ENCODE data around the gene SEPTIN8.

The SEPTIN8 gene

GRCh38 chr5:132777209-132778069, at the start of gene SEPTIN8:
Gene SEPTIN8 (minus strand): TSS chr5:132777239. CDS start chr5:132777137, 102 bp downstream.
- peak; percentile 35 for DNase-seq

- no peak for DNase-seq
Observed at GRCh38 chr5:132826424-132827082, 49.5 kb upstream of the SEPTIN8 start.

- no peak for DNase-seq
Observed at GRCh38 chr5:132825834-132826391, 48.9 kb upstream of the SEPTIN8 start.

GRCh38 chr5:132825033-132825833, 48.2 kb upstream of the SEPTIN8 start:
- DNase-seq: no peak

- no peak for DNase-seq
Observed at GRCh38 chr5:132824426-132824825, 47.4 kb upstream of the SEPTIN8 start.

GRCh38 chr5:132823481-132824050, 46.5 kb upstream of the SEPTIN8 start:
- DNase-seq: no peak

- DNase-seq: peak; percentile 40
Observed at GRCh38 chr5:132822650-132823480, 45.8 kb upstream of the SEPTIN8 start.

GRCh38 chr5:132821791-132822190, 44.8 kb upstream of the SEPTIN8 start:
- DNase-seq: no peak

- no peak for DNase-seq
Observed at GRCh38 chr5:132821350-132821749, 44.3 kb upstream of the SEPTIN8 start.

- DNase-seq: peak; percentile 95
Observed at GRCh38 chr5:132820162-132820754, 43.2 kb upstream of the SEPTIN8 start.

GRCh38 chr5:132819468-132819867, 42.4 kb upstream of the SEPTIN8 start:
- DNase-seq: no peak

GRCh38 chr5:132817011-132817410, 40.0 kb upstream of the SEPTIN8 start:
- DNase-seq: no peak

- DNase-seq: no peak
Observed at GRCh38 chr5:132816554-132816953, 39.5 kb upstream of the SEPTIN8 start.

- DNase-seq: no peak
Observed at GRCh38 chr5:132816083-132816482, 39.0 kb upstream of the SEPTIN8 start.

- no peak for DNase-seq
Observed at GRCh38 chr5:132815454-132815853, 38.4 kb upstream of the SEPTIN8 start.

GRCh38 chr5:132814503-132815294, 37.7 kb upstream of the SEPTIN8 start:
- DNase-seq: no peak

- no peak for DNase-seq
Observed at GRCh38 chr5:132813599-132814502, 36.8 kb upstream of the SEPTIN8 start.

GRCh38 chr5:132812781-132813598, 36.0 kb upstream of the SEPTIN8 start, which contains the start of gene SOWAHA:
Gene SOWAHA (plus strand): TSS chr5:132813302. CDS start chr5:132813622, 320 bp downstream.
- DNase-seq: no peak

All from hematopoietic multipotent progenitor cell treated with erythropoietin and hydrocortisone succinate and interleukin-3 and kit ligand, for 8 days (in vitro differentiated cells).